ACHN (cell line): Measurements from ENCODE around the gene RPL23.

Source experiments
- DNase-seq: peaks from one replicate; pipeline ENCODE4 v3.0.0-alpha.2; 2015
- in situ Hi-C: cut with HindIII; loops from 2 replicates; pipeline ENCODE4 v1.10.0; 2017; ENCODE audit warnings: low sequenced_read_pairs, low pct_ligation_motif_present, low pct_unique_long_range_greater_than_20kb

The RPL23 gene

DNA sequence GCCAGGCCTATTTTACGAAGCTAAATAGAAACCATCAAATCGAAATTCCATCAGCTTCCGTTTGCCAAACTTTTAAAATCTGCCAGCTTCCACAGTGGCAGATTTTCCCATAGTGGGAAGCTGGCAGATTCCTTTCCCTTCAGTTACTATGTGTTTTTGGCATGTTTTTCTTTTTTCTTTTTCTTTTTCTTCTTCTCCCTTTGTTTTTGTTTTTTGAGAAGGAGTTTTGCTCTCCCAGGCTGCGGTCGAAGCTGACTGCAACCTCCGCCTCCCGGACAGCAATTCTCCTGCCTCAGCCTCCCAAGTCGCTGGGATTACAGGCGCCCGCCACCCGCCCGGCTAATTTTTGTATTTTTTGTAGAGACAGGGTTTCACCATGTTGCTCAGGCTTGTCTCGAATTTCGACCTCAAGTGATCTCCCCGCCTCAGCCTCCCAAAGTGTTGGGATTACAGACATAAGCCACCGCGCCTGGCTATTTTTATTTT lies 27.7 kb downstream of the RPL23 start:
- DNase-seq = no peak
- in situ Hi-C loops = no loop called here

- DNase-seq = peak; percentile 97
- in situ Hi-C loops = no loop called here
Measured at GRCh38 chr17:38824899-38825761, 28.4 kb downstream of the RPL23 start, which contains the start of gene CWC25. TSS of gene CWC25 (minus strand) at chr17:38825321. CDS start at chr17:38825183, 138 bp downstream.

DNA sequence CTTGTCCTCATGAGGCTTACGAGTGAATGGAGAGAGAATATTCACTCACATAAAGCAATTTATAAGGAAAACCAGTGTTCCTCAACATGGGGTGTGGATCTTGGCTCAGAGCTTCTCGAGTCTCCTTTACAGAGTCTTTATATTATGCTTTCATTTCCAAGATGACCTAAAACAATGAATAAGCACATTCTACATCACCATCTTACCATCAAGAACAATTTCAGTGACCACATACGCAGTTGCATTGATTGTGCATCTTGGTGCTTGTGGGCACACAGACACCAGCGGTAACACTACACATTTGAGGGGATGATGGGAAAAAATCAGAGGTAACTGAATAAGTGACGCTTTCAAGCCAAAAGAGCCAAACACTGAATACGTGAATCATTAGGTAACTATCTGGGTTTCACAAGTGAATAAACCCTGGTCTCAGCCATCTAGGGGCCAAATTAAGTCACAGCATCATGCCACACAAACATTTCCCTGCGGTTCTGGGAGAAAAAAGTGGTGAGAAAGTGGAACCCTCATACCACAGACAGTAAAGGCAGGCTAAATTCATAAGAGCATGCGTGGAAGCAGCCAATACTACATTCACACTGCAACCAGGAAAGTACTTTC lies 37.8 kb downstream of the RPL23 start:
- in situ Hi-C loops = no loop called here
- peak; percentile 95 for DNase-seq

GRCh38 chr17:38809828-38810227 lies 43.7 kb downstream of the RPL23 start:
- no peak for DNase-seq
- in situ Hi-C loops = no loop called here

GRCh38 chr17:38800237-38800760 lies 53.2 kb downstream of the RPL23 start:
- no peak for DNase-seq
- in situ Hi-C loops = no loop called here

DNA sequence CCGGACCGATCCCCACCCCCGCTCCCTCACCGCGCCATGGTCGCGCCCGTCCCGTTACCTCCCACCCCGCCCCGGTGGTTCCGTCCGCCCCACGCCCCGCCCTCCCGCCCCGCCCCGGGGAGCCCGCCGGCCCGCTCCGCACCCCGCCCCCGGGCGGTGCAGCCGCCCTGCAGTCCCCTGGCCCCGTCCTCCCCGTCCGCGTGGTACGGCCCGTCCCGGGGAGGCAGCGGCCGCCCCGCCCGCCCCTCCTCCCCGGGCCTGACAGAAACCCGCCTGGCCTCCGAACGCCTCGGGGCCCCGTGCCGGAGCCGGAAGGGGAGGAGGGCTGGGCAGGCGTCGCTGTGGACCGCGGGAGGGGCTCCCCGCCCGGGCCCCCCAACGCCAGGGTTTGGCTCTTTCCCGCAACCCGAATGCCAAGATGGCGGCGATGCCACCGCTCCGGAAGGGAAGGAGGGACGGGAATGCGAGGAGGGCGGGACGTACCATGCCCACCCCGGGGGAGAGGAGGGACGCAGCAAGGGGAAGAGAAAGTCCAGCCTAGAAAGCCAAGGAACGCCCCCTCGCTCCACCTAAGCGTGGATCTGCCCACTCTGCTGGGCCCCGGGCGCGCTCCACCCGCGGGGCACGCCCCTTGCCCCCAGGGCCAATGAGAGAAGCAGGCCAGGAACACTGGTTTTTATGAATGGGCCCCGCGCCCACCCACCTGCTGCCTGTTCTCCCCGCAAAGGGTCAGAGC lies 53.9 kb downstream of the RPL23 start, which contains the start of gene PIP4K2B:
Gene PIP4K2B, minus strand, starts transcription at position 56 of the 736 bp plus-strand sequence. CDS start 132 bp downstream, outside the sequence.
- in situ Hi-C loops = no loop called here
- peak; percentile 98 for DNase-seq

DNA sequence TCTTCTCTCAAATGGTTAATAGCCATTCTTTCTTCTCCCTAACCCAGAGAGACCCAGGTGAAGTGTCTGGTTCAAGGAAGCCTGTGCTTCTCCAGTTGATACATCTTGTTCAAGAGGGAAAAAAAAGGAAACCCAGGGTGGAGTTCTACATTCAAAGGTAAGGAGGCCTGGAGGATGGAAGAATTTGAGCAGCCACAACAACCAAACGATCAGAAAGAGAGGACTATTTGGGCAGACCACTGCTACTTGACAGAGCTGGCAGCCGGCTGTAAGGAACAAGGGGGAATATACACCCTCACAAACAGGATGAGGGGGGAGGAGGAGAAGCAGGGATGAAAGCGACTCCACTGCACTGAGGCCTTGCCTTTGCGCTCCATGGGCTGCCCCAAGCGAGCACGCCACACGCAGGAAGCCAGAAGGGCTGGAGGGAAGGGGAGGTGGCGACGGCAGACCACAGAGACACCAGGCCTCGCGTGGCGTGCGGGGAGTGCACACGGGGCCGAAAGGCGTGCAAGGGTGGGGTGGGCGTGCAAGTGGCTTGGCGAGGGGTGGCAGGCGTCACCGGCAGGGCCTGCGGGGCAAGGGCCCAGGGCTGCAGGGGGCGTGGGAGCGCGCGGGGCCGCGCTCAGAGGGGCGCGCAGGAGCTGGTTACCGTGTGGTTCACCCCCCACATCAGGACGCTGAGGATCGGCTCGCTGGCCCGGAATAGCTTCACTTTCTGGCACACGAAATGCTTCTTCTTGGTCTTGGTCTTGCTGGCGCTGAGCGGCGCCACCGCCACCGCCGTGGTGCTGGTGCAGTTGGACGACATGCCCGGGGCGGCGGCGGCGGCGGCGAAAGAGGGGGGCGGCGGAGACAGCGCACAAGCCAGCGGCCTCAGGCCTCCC lies 54.7 kb downstream of the RPL23 start:
- in situ Hi-C loops = no loop called here
- DNase-seq = peak; percentile 50
